ENCODE measurements around the gene KIF19. TPM values are rescaled to one million over a fixed set of nuclear protein-coding genes. Genes with fewer than 3 reads are reported as not detected.

KIF19 gene
- total and polyA plus RNA-seq, 2 of the 8 experiments (the other 6 are each of a cell fraction or from before 2014, with no cell fraction given) = 0.52 to 0.77 TPM

DNA sequence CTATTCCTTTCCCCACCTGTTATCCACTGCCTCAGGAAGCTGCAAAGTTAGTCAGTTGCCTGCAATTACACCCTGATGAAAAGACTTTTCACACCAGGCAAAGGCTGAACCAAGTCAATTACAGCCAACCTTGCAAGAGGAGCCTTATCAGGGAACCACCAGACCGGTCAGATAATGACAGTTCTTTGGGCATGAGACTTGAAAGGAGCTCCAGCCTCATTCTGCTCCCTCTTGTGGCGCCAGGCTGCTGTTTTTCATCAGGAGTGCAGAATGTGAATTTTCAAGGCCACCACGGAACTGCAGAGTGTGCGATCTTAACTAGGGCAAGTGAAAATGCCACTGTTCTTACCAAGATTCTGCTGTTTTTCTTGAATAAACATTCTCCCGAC is 29.5 kb upstream of the KIF19 start (continued):
- TF ChIP-seq, protein P1, sequence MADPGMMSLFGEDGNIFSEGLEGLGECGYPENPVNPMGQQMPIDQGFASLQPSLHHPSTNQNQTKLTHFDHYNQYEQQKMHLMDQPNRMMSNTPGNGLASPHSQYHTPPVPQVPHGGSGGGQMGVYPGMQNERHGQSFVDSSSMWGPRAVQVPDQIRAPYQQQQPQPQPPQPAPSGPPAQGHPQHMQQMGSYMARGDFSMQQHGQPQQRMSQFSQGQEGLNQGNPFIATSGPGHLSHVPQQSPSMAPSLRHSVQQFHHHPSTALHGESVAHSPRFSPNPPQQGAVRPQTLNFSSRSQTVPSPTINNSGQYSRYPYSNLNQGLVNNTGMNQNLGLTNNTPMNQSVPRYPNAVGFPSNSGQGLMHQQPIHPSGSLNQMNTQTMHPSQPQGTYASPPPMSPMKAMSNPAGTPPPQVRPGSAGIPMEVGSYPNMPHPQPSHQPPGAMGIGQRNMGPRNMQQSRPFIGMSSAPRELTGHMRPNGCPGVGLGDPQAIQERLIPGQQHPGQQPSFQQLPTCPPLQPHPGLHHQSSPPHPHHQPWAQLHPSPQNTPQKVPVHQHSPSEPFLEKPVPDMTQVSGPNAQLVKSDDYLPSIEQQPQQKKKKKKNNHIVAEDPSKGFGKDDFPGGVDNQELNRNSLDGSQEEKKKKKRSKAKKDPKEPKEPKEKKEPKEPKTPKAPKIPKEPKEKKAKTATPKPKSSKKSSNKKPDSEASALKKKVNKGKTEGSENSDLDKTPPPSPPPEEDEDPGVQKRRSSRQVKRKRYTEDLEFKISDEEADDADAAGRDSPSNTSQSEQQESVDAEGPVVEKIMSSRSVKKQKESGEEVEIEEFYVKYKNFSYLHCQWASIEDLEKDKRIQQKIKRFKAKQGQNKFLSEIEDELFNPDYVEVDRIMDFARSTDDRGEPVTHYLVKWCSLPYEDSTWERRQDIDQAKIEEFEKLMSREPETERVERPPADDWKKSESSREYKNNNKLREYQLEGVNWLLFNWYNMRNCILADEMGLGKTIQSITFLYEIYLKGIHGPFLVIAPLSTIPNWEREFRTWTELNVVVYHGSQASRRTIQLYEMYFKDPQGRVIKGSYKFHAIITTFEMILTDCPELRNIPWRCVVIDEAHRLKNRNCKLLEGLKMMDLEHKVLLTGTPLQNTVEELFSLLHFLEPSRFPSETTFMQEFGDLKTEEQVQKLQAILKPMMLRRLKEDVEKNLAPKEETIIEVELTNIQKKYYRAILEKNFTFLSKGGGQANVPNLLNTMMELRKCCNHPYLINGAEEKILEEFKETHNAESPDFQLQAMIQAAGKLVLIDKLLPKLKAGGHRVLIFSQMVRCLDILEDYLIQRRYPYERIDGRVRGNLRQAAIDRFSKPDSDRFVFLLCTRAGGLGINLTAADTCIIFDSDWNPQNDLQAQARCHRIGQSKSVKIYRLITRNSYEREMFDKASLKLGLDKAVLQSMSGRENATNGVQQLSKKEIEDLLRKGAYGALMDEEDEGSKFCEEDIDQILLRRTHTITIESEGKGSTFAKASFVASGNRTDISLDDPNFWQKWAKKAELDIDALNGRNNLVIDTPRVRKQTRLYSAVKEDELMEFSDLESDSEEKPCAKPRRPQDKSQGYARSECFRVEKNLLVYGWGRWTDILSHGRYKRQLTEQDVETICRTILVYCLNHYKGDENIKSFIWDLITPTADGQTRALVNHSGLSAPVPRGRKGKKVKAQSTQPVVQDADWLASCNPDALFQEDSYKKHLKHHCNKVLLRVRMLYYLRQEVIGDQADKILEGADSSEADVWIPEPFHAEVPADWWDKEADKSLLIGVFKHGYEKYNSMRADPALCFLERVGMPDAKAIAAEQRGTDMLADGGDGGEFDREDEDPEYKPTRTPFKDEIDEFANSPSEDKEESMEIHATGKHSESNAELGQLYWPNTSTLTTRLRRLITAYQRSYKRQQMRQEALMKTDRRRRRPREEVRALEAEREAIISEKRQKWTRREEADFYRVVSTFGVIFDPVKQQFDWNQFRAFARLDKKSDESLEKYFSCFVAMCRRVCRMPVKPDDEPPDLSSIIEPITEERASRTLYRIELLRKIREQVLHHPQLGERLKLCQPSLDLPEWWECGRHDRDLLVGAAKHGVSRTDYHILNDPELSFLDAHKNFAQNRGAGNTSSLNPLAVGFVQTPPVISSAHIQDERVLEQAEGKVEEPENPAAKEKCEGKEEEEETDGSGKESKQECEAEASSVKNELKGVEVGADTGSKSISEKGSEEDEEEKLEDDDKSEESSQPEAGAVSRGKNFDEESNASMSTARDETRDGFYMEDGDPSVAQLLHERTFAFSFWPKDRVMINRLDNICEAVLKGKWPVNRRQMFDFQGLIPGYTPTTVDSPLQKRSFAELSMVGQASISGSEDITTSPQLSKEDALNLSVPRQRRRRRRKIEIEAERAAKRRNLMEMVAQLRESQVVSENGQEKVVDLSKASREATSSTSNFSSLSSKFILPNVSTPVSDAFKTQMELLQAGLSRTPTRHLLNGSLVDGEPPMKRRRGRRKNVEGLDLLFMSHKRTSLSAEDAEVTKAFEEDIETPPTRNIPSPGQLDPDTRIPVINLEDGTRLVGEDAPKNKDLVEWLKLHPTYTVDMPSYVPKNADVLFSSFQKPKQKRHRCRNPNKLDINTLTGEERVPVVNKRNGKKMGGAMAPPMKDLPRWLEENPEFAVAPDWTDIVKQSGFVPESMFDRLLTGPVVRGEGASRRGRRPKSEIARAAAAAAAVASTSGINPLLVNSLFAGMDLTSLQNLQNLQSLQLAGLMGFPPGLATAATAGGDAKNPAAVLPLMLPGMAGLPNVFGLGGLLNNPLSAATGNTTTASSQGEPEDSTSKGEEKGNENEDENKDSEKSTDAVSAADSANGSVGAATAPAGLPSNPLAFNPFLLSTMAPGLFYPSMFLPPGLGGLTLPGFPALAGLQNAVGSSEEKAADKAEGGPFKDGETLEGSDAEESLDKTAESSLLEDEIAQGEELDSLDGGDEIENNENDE (IDR thresholded peaks at IDR 0.05; ENCODE audit: insufficient replicate concordance, low read length) = no peak
- TF ChIP-seq SIN3A (conservative IDR thresholded peaks at IDR 0.05 in 1 of 2, IDR thresholded peaks at IDR 0.05 in 1 of 2; ENCODE audit: low read depth in 1 of 2, low read length in 2 of 2) (0 out of 4 replicates have a peak, but pooled peaks of 1 of the 2 experiments have one; percentile 42), EP300 (IDR thresholded peaks at IDR 0.05; ENCODE audit: borderline replicate concordance in 1 of 2, low read depth in 2 of 2, low read length in 2 of 2) (no peak), RFX5 (IDR thresholded peaks at IDR 0.05; ENCODE audit: borderline replicate concordance, low read depth, low read length) (no peak), SIRT6 (IDR thresholded peaks at IDR 0.05; ENCODE audit: low read length) (no peak), CEBPB (IDR thresholded peaks at IDR 0.05; ENCODE audit: low read depth, low read length) (no peak), BCL11A (IDR thresholded peaks at IDR 0.05; ENCODE audit: low read depth in 2 of 2, low read length in 2 of 2) (no peak), SRF (IDR thresholded peaks at IDR 0.05; ENCODE audit: low read depth, low read length) (no peak), ZNF274 (IDR thresholded peaks at IDR 0.05; ENCODE audit: borderline replicate concordance, extremely low read depth, low read length) (no peak)
- TF ChIP-seq, protein P2, sequence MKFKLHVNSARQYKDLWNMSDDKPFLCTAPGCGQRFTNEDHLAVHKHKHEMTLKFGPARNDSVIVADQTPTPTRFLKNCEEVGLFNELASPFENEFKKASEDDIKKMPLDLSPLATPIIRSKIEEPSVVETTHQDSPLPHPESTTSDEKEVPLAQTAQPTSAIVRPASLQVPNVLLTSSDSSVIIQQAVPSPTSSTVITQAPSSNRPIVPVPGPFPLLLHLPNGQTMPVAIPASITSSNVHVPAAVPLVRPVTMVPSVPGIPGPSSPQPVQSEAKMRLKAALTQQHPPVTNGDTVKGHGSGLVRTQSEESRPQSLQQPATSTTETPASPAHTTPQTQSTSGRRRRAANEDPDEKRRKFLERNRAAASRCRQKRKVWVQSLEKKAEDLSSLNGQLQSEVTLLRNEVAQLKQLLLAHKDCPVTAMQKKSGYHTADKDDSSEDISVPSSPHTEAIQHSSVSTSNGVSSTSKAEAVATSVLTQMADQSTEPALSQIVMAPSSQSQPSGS (IDR thresholded peaks at IDR 0.05; ENCODE audit: low read length) = no peak

All from H1 (cell line).